ENCODE measurements around the gene HOXC4. TPM values are rescaled to one million over a fixed set of nuclear protein-coding genes. Genes with fewer than 3 reads are reported as not detected.
"Not testable (repeated sequence)": the region's sequence is repeated elsewhere in the genome, so short reads cannot be mapped to it uniquely, and the experiment has no call there.

HOXC4 gene
- total RNA-seq, 2 donors from 2014 or later = 1.00 to 1.1 TPM

DNA sequence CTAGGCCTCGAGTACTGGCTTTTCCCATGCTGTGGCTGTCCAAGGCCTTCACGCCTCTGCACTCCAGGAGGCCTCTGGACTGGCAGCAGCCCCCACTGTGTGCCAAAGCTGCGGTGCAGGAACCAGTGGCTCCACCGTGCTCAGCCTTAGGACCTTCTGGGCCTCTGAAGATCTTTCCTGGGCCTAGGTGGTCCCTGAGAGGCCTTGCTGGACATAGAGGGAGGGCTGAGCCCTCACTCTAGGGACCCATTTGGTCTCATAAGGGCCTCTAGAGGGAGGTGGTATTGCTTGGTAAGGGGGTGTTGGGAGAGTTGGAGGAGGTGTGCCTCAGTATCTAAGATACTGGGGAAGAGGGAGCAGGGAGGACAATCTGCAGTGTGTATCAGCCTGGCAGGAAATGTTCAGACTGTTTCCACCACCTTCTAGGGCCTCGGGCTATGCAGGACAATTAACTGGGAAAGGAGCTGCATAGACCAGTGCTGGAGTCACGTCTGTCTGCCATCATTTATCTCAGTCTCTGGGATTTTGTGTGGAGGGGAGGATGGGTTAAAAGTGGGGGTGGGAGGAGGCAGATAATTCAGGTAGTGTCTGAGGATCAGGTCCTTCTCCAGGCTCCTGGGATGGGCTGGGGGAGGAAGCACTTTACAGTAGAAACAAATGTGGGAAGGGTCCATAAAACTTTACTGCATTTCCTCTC, 17.9 kb upstream of the HOXC4 start:
- ATAC-seq (replicated peaks in 1 of 2) (no peak), DNase-seq (no peak)
- H3K27me3 Mint-ChIP-seq (ENCODE audit: low read depth) = peaks cover 89% of the 10 kb centered on the region
- H3K4me3 Mint-ChIP-seq = no peak overlapping the region
- peaks cover 18% of the 10 kb centered on the region for H3K4me1 Mint-ChIP-seq (ENCODE audit: low read depth)
- no peaks in the 10 kb centered on the region for H3K9me3 Mint-ChIP-seq
- H3K36me3 Mint-ChIP-seq (ENCODE audit: insufficient read depth in 2 of 2) = no peaks in the 10 kb centered on the region
- H3K27ac Mint-ChIP-seq = no peak overlapping the region

DNA sequence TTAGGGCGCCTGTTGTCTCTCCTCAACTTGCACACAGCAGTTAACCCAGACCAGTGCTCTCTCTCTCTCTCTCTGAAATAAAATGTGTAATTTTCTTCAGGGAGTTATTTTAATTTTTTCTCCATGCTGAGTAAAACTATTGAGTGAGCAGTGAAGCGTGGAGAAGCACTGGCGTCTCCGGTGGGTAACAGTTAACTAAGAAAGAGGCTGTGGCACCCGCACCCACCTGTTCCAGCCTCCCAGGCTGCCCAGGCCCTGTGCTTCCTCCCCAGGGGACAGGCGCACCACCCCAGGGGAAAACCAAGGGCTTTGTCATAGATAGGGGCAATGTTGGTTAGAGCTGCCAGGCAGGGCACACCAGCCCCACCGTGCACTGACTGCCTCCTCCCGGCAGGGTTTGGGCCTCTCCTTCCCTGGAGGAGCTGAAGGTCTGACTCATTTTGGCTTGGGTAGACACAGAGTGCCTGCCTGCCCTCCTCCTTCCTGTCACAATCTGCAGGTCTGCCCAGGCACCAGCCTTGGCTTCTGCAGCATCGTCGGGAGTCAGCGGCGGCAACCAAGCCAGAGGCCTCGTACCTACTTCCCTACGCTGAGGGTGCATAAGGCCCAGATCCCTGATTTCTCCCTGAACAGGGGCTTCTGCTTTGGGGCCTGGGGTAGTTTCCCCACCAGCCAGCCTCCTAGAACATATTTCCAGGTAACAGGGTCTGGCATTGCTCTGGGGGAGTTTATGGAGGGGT, 16.8 kb upstream of the HOXC4 start:
- Mint-ChIP-seq H3K4me1 (ENCODE audit: low read depth) (peaks cover 18% of the 10 kb centered on the region), H3K9me3 (no peaks in the 10 kb centered on the region), H3K36me3 (ENCODE audit: insufficient read depth in 2 of 2) (no peaks in the 10 kb centered on the region), H3K27ac (no peak overlapping the region), H3K4me3 (no peak overlapping the region), H3K27me3 (ENCODE audit: low read depth) (peaks cover 87% of the 10 kb centered on the region)
- no peak for DNase-seq
- peak in 1 of 2 donors; percentile 38 for ATAC-seq (replicated peaks in 1 of 2)

- ATAC-seq (replicated peaks in 1 of 2) = no peak
- H3K27me3 Mint-ChIP-seq (ENCODE audit: low read depth) = peaks cover 87% of the 10 kb centered on the region
- no peaks in the 10 kb centered on the region for H3K36me3 Mint-ChIP-seq (ENCODE audit: insufficient read depth in 2 of 2)
- H3K27ac Mint-ChIP-seq = no peak overlapping the region
- H3K9me3 Mint-ChIP-seq = no peaks in the 10 kb centered on the region
- no peak for DNase-seq
- peaks cover 13% of the 10 kb centered on the region for H3K4me1 Mint-ChIP-seq (ENCODE audit: low read depth)
- H3K4me3 Mint-ChIP-seq = no peak overlapping the region
Observed at GRCh38 chr12:54037360-54038283, 16.0 kb upstream of the HOXC4 start.

GRCh38 chr12:54038284-54038870, 15.3 kb upstream of the HOXC4 start:
- H3K9me3 Mint-ChIP-seq = no peaks in the 10 kb centered on the region
- H3K4me3 Mint-ChIP-seq = no peak overlapping the region
- ATAC-seq (replicated peaks in 1 of 2) (no peak), DNase-seq (no peak)
- H3K27ac Mint-ChIP-seq = no peak overlapping the region
- H3K4me1 Mint-ChIP-seq (ENCODE audit: low read depth) = peaks cover 7% of the 10 kb centered on the region
- peaks cover 88% of the 10 kb centered on the region for H3K27me3 Mint-ChIP-seq (ENCODE audit: low read depth)
- H3K36me3 Mint-ChIP-seq (ENCODE audit: insufficient read depth in 2 of 2) = no peaks in the 10 kb centered on the region

- peaks cover 4% of the 10 kb centered on the region for H3K4me1 Mint-ChIP-seq (ENCODE audit: low read depth)
- H3K27ac Mint-ChIP-seq = no peak overlapping the region
- no peak overlapping the region for H3K4me3 Mint-ChIP-seq
- ATAC-seq (replicated peaks in 1 of 2) = no peak
- H3K27me3 Mint-ChIP-seq (ENCODE audit: low read depth) = peaks cover 90% of the 10 kb centered on the region
- DNase-seq = no peak
- no peaks in the 10 kb centered on the region for H3K9me3 Mint-ChIP-seq
- no peaks in the 10 kb centered on the region for H3K36me3 Mint-ChIP-seq (ENCODE audit: insufficient read depth in 2 of 2)
Observed at GRCh38 chr12:54038871-54039414, 14.7 kb upstream of the HOXC4 start.

DNA sequence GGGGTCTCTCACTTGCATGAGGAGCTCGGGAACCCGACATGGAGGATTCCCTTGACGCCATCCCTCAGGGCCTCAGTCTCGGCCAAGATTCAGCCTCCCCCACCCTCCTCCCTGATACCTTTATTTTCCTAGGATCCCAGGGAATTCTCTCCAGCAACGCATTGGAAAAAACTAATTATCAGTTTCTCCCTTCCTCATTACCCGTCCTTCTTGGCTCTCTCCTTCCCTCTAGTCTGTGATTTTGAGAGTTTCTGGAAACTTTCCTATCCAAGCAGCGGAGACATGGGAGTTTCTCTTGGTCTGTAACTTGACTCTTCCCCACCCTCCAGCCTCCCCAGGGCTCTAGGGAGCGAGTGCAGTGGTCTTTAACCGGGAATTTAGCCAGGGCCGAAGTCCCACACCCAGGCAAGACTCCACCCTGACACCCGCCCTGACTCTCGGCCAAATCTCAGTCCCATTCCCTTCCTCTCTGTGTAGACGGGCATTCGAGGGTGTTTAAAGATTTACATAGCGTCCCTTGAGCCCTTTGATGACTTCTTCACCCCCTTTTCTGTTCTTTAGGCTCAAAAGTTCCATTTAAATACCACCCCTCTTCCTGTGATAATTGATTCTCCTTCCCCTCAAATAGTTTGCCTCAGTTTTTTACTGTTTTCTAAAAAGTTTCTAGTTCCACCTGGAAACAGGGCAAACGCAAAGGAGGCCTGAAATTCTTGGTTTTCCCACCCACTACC, 14.1 kb upstream of the HOXC4 start:
- Mint-ChIP-seq H3K36me3 (ENCODE audit: insufficient read depth in 2 of 2) (no peaks in the 10 kb centered on the region), H3K27me3 (ENCODE audit: low read depth) (peaks cover 91% of the 10 kb centered on the region), H3K4me1 (ENCODE audit: low read depth) (peaks cover 4% of the 10 kb centered on the region), H3K4me3 (no peak overlapping the region), H3K27ac (no peak overlapping the region), H3K9me3 (no peaks in the 10 kb centered on the region)
- DNase-seq (no peak), ATAC-seq (replicated peaks in 1 of 2) (no peak)

DNA sequence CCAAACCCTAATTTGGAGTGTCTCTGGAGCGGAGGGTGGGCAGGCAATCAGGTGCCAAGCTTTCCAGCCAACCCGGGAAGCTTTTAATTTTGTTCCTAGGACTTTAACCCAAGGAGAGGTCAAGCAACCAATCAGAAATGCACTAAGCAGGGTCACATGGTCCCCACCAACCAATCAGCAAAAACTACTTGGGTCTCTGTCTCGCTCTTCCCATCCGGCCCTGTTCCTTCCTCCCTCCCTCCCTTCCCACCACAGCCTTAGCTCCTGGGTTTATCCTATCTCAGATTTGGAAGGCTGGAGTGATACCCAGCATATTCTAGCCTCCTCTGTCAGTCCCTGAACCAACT, 13.5 kb upstream of the HOXC4 start:
- Mint-ChIP-seq H3K4me3 (no peak overlapping the region), H3K27me3 (ENCODE audit: low read depth) (peaks cover 91% of the 10 kb centered on the region), H3K36me3 (ENCODE audit: insufficient read depth in 2 of 2) (no peaks in the 10 kb centered on the region), H3K27ac (no peak overlapping the region), H3K4me1 (ENCODE audit: low read depth) (peaks cover under 1% of the 10 kb centered on the region), H3K9me3 (no peaks in the 10 kb centered on the region)
- DNase-seq (no peak), ATAC-seq (replicated peaks in 1 of 2) (no peak)

- H3K4me3 Mint-ChIP-seq = no peak overlapping the region
- H3K27me3 Mint-ChIP-seq (ENCODE audit: low read depth) = peaks cover 91% of the 10 kb centered on the region
- ATAC-seq (replicated peaks in 1 of 2) (no peak), DNase-seq (no peak)
- H3K9me3 Mint-ChIP-seq = no peaks in the 10 kb centered on the region
- no peaks in the 10 kb centered on the region for H3K36me3 Mint-ChIP-seq (ENCODE audit: insufficient read depth in 2 of 2)
- H3K27ac Mint-ChIP-seq = no peak overlapping the region
- no peaks in the 10 kb centered on the region for H3K4me1 Mint-ChIP-seq (ENCODE audit: low read depth)
Observed at GRCh38 chr12:54040648-54041047, 13.0 kb upstream of the HOXC4 start.

- H3K27ac Mint-ChIP-seq = no peak overlapping the region
- no peaks in the 10 kb centered on the region for H3K36me3 Mint-ChIP-seq (ENCODE audit: insufficient read depth in 2 of 2)
- peaks cover 91% of the 10 kb centered on the region for H3K27me3 Mint-ChIP-seq (ENCODE audit: low read depth)
- ATAC-seq (replicated peaks in 1 of 2) (no peak), DNase-seq (no peak)
- H3K9me3 Mint-ChIP-seq = no peaks in the 10 kb centered on the region
- H3K4me1 Mint-ChIP-seq (ENCODE audit: low read depth) = no peaks in the 10 kb centered on the region
- H3K4me3 Mint-ChIP-seq = no peak overlapping the region
Observed at GRCh38 chr12:54041097-54041690, 12.4 kb upstream of the HOXC4 start.

DNA sequence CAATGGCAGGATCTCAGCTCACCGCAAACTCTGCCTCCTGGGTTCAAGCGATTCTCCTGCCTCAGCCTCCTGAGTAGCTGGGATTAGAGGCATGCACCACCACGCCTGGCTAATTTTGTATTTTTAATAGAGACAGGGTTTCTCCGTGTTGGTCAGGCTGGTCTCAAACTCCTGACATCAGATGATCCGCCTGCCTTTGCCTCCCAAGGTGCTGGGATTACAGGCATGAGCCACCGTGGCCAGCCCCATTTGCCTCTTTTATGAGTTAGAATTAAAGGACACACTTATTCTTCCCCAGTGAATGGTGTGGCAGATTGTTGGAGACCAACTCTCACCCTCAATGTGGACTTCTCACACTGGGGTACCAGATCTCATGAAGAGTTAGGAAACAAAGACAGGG, 11.6 kb upstream of the HOXC4 start:
- not testable (repeated sequence) for H3K4me1 Mint-ChIP-seq (ENCODE audit: low read depth); DNase-seq; H3K36me3 Mint-ChIP-seq (ENCODE audit: insufficient read depth in 2 of 2); H3K4me3 Mint-ChIP-seq; H3K9me3 Mint-ChIP-seq; ATAC-seq (replicated peaks in 1 of 2); H3K27ac Mint-ChIP-seq
- H3K27me3 Mint-ChIP-seq (ENCODE audit: low read depth) = peaks cover 97% of the 10 kb centered on the region

DNA sequence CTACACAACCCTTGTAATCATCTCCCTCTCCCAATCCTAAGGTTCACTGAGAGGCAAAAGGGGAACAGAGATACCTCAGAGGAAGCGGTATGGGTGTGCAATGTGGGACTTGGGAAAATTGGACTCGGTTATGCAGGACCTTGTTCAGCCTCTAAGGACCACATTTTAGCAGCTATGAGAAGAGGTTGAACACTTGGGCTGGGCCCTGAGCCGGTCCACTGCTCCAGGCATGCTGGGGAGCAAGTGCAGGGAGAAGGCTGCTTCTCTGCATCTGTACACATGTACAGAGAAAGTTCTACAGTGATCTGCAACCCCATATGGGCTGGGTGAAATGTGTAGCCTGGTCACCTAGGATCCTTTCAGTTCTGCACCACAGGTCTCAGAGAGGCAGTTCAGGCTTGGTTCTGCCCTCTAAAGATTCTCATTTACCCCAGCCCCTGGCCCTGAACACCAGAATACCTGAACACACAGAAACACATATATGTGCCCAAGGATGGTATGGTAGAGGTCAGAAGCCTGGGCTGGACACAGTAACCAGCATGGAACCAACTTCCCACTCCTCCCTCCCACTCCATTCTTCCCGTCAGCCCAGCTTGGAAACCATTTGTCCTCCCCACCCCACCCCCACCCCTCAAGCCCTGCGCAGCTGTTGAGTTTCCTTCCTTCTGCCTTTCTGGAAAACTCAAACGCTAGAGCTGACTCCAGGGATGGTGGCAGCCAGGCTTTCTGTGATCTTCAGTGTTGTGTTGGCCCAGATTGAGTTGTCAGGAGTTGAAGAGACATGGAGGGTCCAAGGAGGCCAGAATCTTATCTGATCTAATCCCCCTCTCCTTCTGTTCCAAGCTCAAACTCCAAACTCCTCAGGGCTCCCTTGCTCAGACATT, 10.4 kb upstream of the HOXC4 start:
- no peak overlapping the region for H3K4me3 Mint-ChIP-seq
- peaks cover 5% of the 10 kb centered on the region for H3K4me1 Mint-ChIP-seq (ENCODE audit: low read depth)
- DNase-seq (no peak), ATAC-seq (replicated peaks in 1 of 2) (no peak)
- peaks cover 97% of the 10 kb centered on the region for H3K27me3 Mint-ChIP-seq (ENCODE audit: low read depth)
- no peaks in the 10 kb centered on the region for H3K36me3 Mint-ChIP-seq (ENCODE audit: insufficient read depth in 2 of 2)
- H3K9me3 Mint-ChIP-seq = no peaks in the 10 kb centered on the region
- no peak overlapping the region for H3K27ac Mint-ChIP-seq
